HG03439 (cell line): ENCODE measurements around the gene MLEC.

Source experiments
- ATAC-seq: cut with Tn5 transposase; IDR thresholded peaks from one replicate; pipeline ENCODE4 v1.9.1; 2021; ENCODE audit warnings: mild to moderate bottlenecking, moderate library complexity; ENCODE audit not compliant: unreplicated experiment

Gene MLEC

GRCh38 chr12:120690083-120690450 lies 3.1 kb downstream of the MLEC start:
- no peak for ATAC-seq

GRCh38 chr12:120690978-120691377 lies 4.0 kb downstream of the MLEC start:
- no peak for ATAC-seq

- ATAC-seq: no peak
Observed at GRCh38 chr12:120692524-120693033, 5.6 kb downstream of the MLEC start.

GRCh38 chr12:120693848-120694247 lies 6.9 kb downstream of the MLEC start:
- ATAC-seq: no peak

GRCh38 chr12:120696626-120697025 lies 9.7 kb downstream of the MLEC start:
- ATAC-seq: no peak

GRCh38 chr12:120697344-120697743 lies 10.4 kb downstream of the MLEC start:
- no peak for ATAC-seq

- no peak for ATAC-seq
Observed at GRCh38 chr12:120698665-120699064, 11.7 kb downstream of the MLEC start.

- no peak for ATAC-seq
Observed at GRCh38 chr12:120699553-120699952, 12.6 kb downstream of the MLEC start.

- ATAC-seq: no peak
Observed at GRCh38 chr12:120700886-120701285, 13.9 kb downstream of the MLEC start.

- no peak for ATAC-seq
Observed at GRCh38 chr12:120702637-120703036, 15.7 kb downstream of the MLEC start.

- ATAC-seq: no peak
Observed at GRCh38 chr12:120703311-120703942, 16.5 kb downstream of the MLEC start.

- ATAC-seq: no peak
Observed at GRCh38 chr12:120705618-120706017, 18.7 kb downstream of the MLEC start.

- ATAC-seq: no peak
Observed at GRCh38 chr12:120706029-120706428, 19.1 kb downstream of the MLEC start.

GRCh38 chr12:120708651-120709050 lies 21.7 kb downstream of the MLEC start:
- ATAC-seq: no peak

GRCh38 chr12:120710031-120710804 lies 23.3 kb downstream of the MLEC start, which contains the start of gene UNC119B:
UNC119B (plus strand) TSS chr12:120710458; CDS start chr12:120710475, 17 bp downstream.
- peak; percentile 61 for ATAC-seq

GRCh38 chr12:120710805-120711296 lies 23.9 kb downstream of the MLEC start:
- peak; percentile 16 for ATAC-seq

GRCh38 chr12:120711411-120711810 lies 24.5 kb downstream of the MLEC start:
- no peak for ATAC-seq

- no peak for ATAC-seq
Observed at GRCh38 chr12:120712610-120713009, 25.7 kb downstream of the MLEC start.

GRCh38 chr12:120713861-120714482 lies 27.0 kb downstream of the MLEC start:
- peak; percentile 47 for ATAC-seq

- ATAC-seq: no peak
Observed at GRCh38 chr12:120718055-120718454, 31.1 kb downstream of the MLEC start.

- no peak for ATAC-seq
Observed at GRCh38 chr12:120719072-120719471, 32.1 kb downstream of the MLEC start.
